Type B pancreatic cell (in vitro differentiated cells): ENCODE results near the gene PIGM. TPM values are rescaled to one million over a fixed set of nuclear protein-coding genes. Genes with fewer than 3 reads are reported as not detected.

ENCODE experiments used
- DNase-seq: peaks from one replicate; pipeline ENCODE4 v3.0.0; 2021; ENCODE audit warnings: mixed read lengths; ENCODE audit not compliant: unreplicated experiment; ENCODE audit errors: extremely low spot score
- H3K27ac Mint-ChIP-seq: 2 replicates; pipeline ENCODE4 v1.8.0; 2021; ENCODE audit warnings: mild to moderate bottlenecking, mixed read lengths
- H3K27me3 Mint-ChIP-seq: 2 replicates; pipeline ENCODE4 v1.8.0; 2021; ENCODE audit warnings: mixed read lengths
- H3K36me3 Mint-ChIP-seq: 2 replicates; pipeline ENCODE4 v1.8.0; 2021; ENCODE audit warnings: mixed read lengths
- H3K4me1 Mint-ChIP-seq: one replicate; pipeline ENCODE4 v1.8.0; 2021; ENCODE audit warnings: mixed read lengths; ENCODE audit not compliant: unreplicated experiment
- H3K4me3 Mint-ChIP-seq: 2 replicates; pipeline ENCODE4 v1.8.0; 2021; ENCODE audit warnings: mild to moderate bottlenecking, mixed read lengths
- H3K9me3 Mint-ChIP-seq: 2 replicates; pipeline ENCODE4 v1.8.0; 2021; ENCODE audit warnings: mixed read lengths
- total RNA-seq: library from RNA; stranded (reverse); gene quantifications from 2 replicates; pipeline ENCODE4 v1.2.1, GENCODE V29; 2021; ENCODE audit warnings: low replicate concordance
- TF ChIP-seq, protein P1 (sequence below): fragments of 200-600 bp; sonication (generic); conservative IDR thresholded peaks from 2 replicates; pipeline ENCODE4 v1.5.0; 2021; ENCODE audit warnings: antibody characterized with exemption, mild to moderate bottlenecking

The PIGM gene
- total RNA-seq, 1 donor from 2014 or later, result 12.0 TPM

DNA sequence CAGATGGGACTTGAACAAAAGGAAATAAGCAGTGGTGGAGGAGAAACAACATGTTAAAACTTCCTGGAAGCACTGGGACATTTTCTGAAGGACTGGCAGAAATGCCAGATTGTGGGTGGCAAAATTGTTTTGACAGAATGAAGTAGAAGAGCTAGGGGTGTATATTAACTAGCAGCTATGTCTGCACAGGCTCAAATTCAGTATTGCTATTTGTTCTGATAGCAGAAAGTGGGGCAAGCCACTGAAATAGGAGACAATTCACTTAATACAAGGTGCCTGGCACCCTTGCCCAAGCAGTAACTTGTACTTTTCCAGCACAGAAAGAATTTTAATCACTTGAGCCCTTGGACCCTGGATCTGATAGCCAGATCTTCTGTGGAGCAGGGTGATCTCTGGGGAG, 11.8 kb upstream of the PIGM start:
- H3K4me1 Mint-ChIP-seq, result peaks cover 11% of the 10 kb centered on the region

DNA sequence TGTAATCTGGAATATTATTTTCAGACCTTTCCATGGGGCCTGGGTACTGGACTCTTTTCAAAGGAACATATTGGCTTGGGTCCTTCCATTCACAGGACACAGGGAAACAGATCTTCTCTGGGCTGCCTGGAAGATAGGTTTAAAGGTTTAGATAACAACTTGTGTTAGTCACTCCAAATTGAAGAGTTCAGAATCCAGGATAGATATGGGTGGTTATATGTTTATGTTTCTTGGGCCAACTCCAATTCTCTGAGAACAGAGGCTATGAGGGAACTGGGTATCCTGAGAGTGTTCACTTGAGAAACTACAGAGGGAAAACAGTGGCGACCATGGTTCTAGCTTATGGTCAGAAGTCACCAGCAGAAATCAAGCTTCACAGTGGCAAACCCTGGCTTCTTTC, 8.7 kb upstream of the PIGM start:
- TF ChIP-seq, protein P1, sequence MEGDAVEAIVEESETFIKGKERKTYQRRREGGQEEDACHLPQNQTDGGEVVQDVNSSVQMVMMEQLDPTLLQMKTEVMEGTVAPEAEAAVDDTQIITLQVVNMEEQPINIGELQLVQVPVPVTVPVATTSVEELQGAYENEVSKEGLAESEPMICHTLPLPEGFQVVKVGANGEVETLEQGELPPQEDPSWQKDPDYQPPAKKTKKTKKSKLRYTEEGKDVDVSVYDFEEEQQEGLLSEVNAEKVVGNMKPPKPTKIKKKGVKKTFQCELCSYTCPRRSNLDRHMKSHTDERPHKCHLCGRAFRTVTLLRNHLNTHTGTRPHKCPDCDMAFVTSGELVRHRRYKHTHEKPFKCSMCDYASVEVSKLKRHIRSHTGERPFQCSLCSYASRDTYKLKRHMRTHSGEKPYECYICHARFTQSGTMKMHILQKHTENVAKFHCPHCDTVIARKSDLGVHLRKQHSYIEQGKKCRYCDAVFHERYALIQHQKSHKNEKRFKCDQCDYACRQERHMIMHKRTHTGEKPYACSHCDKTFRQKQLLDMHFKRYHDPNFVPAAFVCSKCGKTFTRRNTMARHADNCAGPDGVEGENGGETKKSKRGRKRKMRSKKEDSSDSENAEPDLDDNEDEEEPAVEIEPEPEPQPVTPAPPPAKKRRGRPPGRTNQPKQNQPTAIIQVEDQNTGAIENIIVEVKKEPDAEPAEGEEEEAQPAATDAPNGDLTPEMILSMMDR, result no peak
- Mint-ChIP-seq H3K27me3 (peaks cover 24% of the 10 kb centered on the region), H3K4me1 (no peaks in the 10 kb centered on the region), H3K9me3 (no peaks in the 10 kb centered on the region), H3K36me3 (no peaks in the 10 kb centered on the region), H3K27ac (no peak overlapping the region), H3K4me3 (no peak overlapping the region)
- DNase-seq, result no peak

More for the DNA sequence above, 11.8 kb upstream of the PIGM start:
- H3K27me3 Mint-ChIP-seq, result peaks cover 41% of the 10 kb centered on the region
- DNase-seq, result no peak
- no peak overlapping the region for H3K4me3 Mint-ChIP-seq
- no peak overlapping the region for H3K27ac Mint-ChIP-seq
- no peaks in the 10 kb centered on the region for H3K9me3 Mint-ChIP-seq
- H3K36me3 Mint-ChIP-seq, result no peaks in the 10 kb centered on the region
- TF ChIP-seq, protein P1, result no peak

DNA sequence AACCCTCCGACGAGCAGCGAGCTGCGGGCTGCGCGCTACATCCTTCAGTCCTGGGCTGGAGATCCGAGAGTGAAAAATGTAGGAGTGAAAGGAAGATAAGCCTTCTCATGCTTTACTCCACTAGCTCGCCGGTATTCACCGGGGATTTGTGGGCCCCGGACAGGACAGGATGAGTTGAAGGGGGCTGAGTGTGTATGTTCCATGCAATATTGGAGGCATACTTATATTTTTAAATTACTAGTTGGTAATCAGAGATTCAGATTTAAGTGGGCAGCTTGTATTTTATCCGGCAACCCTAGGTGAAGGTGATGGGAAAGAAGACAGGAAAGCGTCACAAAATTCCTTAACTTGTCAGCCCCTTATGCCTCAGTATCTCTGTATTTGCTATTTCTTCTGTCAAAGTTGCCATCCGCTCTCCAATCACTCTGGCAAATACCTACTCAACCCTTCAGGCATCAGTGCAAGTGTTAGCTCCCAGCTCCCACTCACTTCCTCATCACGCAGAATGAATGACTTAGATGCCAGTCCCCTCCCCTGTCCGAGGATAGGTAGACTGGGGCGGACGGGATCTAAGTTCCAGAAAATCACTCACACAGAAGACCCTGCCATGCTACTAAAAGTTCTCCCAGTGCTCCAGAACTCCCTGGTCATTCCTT, 503 bp upstream of the PIGM start:
- Mint-ChIP-seq H3K4me1 (peaks cover 18% of the 10 kb centered on the region), H3K27ac (peak overlapping the region; percentile 88), H3K9me3 (no peaks in the 10 kb centered on the region), H3K36me3 (no peaks in the 10 kb centered on the region), H3K4me3 (peak overlapping the region; percentile 96), H3K27me3 (peaks cover 18% of the 10 kb centered on the region)
- TF ChIP-seq, protein P1, result no peak
- no peak for DNase-seq

DNA sequence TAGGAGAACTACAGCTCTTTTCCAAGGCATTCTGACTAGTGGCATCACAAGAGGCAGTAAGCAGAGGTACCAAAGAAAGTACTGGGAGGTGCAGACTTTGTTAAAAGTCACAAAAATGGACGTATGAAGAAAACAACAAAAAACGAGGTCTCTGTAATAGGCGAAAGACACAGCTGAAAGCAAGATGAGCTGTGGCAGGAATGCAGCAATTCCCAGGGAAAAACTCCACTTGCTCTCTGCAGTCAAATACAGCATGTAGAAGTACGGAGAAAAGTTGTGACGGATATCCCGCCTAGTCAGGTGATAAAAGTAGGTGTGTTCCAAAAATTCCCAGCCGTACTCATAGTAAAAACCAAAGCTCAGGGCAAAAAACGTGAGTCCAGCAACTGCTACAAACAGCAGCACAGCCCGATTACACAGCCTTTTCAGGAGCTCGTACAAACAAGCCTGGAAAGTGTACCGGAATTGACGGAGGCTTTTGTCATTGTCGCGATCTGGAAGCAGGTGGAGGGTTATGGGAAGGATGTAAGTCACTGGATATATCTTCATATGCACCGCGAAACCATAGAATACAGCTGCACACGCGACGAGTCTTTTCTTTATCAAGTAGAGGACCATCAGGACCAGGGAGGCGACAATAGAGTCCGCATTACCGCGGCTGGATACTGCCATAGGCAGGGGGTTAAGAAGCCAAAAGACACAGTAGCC, 979 bp downstream of the PIGM start:
- H3K27ac Mint-ChIP-seq, result peak overlapping the region; percentile 88
- TF ChIP-seq, protein P1, result no peak
- H3K4me1 Mint-ChIP-seq, result peaks cover 18% of the 10 kb centered on the region
- peaks cover 14% of the 10 kb centered on the region for H3K27me3 Mint-ChIP-seq
- H3K36me3 Mint-ChIP-seq, result no peaks in the 10 kb centered on the region
- H3K9me3 Mint-ChIP-seq, result no peaks in the 10 kb centered on the region
- H3K4me3 Mint-ChIP-seq, result peak overlapping the region; percentile 96
- DNase-seq, result no peak

DNA sequence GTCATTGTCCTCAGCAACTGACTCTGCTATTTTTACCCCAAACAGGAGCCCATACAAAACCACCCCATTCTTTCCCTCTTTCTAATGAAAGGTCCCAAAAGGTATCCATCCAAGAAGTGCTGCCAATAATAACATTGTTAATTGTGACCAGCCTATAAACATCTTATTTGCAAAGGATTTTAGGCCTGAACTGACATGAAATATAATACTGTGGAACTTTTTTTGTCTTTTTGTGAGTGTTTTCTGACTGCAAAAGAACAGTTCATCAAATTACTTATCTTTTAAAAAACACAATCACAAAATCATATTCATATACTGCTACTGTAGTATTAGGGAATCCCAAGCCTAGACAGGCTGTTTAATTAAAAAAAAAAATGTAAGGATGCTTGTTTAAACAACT, 3.4 kb downstream of the PIGM start:
- H3K9me3 Mint-ChIP-seq, result no peaks in the 10 kb centered on the region
- TF ChIP-seq, protein P1, result no peak
- H3K4me3 Mint-ChIP-seq, result no peak overlapping the region
- no peaks in the 10 kb centered on the region for H3K27me3 Mint-ChIP-seq
- no peak for DNase-seq
- peaks cover 24% of the 10 kb centered on the region for H3K4me1 Mint-ChIP-seq
- no peak overlapping the region for H3K27ac Mint-ChIP-seq
- no peaks in the 10 kb centered on the region for H3K36me3 Mint-ChIP-seq
